GM18498 (cell line): ENCODE data around the gene NCOR1.
A peak's percentile ranks its signal among the peaks of the same experiment; 100 is the strongest.

Experiments used
- ATAC-seq: cut with Tn5 transposase; IDR thresholded peaks from one replicate; pipeline ENCODE4 v1.9.1; 2021; ENCODE audit warnings: mild to moderate bottlenecking, moderate library complexity; ENCODE audit not compliant: unreplicated experiment

NCOR1 gene

GRCh38 chr17:16037636-16038035 is 177.7 kb downstream of the NCOR1 start:
- no peak for ATAC-seq

DNA sequence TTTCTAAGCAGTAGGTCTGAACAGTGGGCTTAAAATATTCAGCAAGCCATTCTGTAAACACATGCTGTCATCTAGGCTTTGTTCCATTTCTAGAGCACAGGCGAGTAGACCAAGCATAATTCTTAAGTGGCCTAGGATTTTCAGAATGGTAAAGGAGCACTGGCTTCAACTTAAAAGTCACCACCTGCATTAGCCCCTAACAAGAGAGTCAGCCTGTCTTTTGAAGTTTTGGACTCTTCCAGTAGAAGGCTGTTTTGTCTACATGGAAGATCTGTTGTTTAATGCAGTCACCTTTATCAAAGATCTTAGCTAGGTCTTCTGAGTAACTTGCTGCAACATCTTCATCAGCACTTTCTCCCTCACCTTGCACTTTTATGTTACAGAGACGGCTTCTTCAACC is 179.1 kb downstream of the NCOR1 start:
- no peak for ATAC-seq

- ATAC-seq = no peak
These were observed 181.5 kb downstream of the NCOR1 start for GRCh38 chr17:16033729-16034349.

GRCh38 chr17:16027708-16028584 is 187.4 kb downstream of the NCOR1 start:
- ATAC-seq = peak; percentile 78

DNA sequence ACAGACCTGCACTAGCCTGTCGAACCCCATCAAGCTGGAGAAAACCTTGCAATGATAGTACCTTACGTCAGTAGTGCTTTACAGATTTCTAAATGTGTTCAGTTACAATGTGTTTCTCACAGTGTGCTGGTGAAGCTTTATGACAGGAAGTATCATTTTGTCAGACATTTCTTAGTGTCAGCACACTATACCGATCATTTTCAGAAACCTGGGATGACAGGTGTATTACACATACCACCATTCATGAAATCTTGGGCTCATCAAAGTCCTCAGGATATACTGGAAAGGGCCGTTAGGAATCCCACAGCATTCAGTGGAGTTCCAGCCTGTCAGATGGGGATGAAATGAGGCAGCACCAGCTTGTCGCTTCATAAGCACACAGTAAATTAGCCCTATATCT is 188.4 kb downstream of the NCOR1 start:
- no peak for ATAC-seq

- ATAC-seq = no peak
These were observed 190.1 kb downstream of the NCOR1 start for GRCh38 chr17:16025202-16025601.

DNA sequence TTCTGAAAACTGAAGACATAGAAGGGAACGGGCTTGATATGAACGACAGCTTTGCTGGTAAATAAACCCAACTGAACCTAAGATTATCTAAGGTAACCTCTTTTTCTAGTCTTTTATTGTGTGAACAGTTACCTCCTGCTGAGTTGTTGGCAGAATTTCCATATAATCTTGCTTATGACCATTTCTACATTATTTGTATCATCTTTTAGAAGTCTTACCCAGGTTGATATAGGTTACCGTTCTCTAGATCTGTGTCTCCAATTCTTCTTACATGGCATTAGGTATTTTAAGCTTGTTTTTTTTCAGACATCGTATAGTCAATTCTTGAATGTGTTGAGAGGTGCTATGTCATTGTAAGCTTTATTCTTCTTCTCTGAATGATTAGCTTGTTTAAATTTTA is 191.5 kb downstream of the NCOR1 start:
- no peak for ATAC-seq

DNA sequence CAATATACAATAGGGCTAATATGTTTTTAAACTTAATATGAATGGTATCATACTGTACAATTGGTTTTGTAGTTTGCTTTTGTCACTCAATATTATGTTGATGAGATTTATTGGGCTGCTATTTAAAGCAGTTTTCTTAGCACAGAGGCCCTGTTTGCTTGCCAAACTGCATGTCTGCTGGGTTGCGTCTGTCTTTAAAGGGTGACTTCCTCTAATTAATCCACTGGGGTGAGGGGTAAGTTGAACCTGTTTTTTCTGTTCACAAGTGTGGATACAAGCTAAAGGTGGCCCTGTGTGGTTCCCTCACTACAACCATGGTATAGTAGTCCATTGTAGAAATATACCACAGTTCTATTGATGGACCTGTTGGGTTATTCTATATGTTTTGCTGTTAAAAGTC is 196.0 kb downstream of the NCOR1 start:
- no peak for ATAC-seq

DNA sequence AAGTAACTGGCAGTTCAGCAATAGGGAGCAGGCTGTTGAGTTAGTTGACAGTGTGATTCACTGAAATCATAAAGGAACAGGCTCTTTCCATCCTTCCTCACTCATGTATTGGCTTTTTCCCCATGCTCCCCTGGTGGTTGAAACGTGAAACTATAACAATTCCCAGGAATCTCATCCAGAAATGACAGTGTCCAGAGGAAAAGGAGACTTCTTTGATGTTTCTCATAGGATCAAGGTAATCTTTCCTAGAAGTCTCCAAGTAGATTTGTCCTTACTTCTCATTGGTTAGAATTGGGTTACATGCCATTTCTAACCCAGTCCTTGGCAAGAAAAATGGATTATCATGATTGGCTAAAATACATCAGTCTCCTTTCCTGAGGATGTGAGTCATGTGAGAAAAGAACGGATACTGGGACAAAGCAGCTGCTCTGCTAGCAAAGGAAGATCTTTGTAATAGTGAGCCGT is 201.4 kb downstream of the NCOR1 start:
- no peak for ATAC-seq

DNA sequence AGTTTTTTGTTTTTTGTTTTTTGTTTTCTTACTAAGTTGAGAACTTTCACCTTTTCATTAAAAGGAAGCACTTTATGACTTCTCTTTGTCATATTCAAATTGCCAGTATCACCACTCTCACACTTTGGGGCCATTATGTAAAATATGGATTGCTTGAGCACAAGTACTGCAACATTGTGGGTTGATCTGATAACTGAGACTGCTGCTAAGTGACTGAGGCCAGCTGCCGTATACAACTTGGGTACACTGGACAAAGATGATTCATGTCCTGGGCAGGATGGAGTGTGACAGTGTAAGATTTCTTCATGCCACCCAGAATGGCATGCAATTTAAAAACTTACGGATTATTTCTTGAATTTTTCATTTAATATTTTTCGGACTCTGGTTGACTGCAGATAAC is 207.9 kb downstream of the NCOR1 start:
- ATAC-seq = no peak

DNA sequence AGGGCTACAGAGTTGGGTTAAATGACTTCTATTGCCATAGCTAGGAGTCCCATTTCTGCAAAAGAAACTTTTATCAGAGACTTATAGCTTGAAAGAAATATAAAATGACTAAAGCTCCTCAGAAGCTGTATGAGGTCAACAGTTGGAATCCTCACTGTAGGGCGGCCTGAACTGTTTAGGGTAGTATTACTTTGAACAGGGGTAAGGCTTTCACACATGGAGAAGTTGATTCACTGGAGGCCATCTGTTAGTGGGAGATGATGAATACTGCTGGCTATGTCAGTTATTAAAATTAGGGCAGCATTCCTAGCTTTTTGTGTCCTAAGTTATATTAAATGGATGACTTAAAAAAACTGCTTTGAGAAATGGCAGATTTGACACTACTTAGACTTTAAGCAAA is 209.7 kb downstream of the NCOR1 start:
- ATAC-seq = no peak

DNA sequence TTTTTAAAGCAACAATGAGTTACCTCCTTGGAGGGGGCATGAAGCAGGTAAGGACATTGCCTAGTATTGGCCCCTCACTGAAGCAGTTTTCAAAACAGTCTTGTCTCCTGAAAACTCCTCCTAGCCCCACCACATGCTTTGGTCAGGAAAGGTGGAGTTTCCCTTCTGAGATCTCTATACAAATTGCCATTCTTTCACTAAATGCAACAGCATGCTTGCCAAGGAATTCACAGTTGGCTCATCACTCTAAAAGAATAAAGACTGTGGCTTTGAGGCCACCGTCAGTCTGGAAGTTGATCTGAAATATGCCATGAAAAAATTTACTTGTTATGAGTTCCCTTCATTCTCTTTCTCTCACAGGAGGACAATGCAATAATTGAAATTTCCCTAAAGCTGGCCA is 211.5 kb downstream of the NCOR1 start:
- no peak for ATAC-seq

- no peak for ATAC-seq
These were observed 212.6 kb downstream of the NCOR1 start for GRCh38 chr17:16002708-16003260.

DNA sequence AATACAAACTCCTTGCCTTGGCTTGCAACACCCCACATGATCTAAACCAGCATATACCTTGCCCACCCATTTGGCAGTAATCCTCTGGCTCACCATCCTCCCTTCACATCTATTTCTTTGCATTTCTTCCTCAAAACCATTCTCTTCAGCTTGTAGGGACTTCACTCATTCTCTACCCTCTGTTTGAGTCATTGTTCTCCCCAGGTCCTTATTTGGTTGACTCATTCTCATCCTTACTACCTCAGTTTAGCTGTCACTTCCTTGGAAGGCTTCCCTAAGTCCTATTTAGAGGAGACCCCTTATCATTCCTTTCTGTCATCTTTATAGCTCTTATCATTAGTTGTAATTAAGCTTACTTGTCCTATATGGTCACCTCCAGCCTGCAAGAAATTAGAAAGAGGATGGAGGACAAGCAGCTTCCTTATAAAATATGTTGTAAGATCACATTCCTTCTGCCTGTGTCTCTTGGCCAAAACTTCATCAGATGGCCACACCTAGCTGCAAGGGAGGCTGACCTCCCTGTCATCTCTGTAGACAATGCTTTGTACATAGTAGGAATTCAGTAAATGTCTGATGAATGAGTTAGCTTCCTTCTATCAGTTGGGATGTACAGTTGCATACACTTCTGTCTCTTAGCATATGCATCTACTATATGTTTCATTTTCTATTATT is 214.0 kb downstream of the NCOR1 start:
- ATAC-seq = no peak

DNA sequence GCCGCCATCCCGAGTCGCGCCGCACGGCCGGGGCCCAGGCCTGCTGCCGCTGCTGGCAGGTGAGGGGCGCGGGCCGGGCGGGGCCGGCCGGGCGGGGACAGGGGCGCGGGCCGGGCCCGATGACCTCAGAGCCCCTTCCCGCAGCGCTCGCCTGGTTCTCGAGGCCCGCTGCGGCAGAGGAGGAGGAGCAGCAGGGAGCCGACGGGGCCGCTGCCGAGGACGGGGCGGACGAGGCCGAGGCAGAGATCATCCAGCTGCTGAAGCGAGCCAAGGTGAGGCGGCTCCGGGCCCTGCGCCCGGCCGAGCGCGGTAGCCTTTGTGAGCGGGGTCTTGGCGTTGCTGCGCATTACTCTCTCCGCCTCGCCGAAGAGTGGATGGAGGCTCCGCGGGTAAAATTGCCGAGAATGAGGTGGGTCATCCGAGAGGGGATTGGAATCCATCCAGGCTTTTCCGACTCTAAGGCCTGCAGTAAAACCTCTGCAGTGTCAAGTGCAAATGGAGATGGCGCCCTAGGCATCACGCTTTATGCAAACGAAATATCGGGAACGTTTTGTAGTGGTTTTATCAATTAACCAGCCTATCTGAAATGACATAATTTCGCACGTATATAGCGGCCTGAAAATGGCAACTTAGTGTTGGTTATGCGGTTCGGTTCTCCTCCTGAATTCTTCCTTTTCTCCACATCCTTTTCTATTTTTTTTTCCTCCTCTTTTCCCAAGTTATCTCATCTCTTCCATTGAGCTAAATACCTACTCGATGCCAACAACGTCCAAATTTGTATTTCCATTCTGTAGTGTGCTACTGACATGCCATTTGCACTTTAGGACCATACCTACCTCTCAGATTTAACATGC is 215.1 kb downstream of the NCOR1 start:
- peak; percentile 29 for ATAC-seq

GRCh38 chr17:15999141-15999973 is 216.0 kb downstream of the NCOR1 start, which contains the start of the genes TTC19 and ZSWIM7:
TSS of gene TTC19 (plus strand) at chr17:15999824. CDS start at chr17:15999849, 25 bp downstream.
TSS of gene ZSWIM7 (minus strand) at chr17:15999704. CDS start at chr17:15999594, 110 bp downstream.
- ATAC-seq = peak; percentile 96

DNA sequence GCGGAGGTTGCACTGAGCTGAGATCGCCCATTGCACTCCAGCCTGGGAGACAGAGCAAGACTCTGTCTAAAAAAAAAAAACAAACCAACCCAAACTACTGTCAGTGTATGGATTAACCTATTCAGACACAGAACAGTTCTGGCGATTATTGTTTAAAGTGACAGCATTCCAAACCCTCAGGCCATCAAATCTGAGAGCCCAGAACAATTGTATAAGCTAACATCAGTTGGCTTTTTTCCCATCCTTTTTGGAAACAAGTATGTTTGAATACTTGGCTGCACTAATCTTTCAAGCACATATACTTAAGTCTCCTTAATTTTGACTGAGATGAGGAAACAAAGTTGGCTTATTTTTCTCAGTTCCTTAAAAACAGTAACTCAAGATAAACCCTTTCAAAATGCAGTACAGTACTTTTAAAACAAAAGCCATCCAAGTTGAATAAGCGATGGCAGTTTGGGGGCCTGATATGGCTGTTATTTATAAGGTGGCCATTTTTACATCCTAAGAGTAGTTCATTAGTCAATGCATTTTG is 217.2 kb downstream of the NCOR1 start:
- no peak for ATAC-seq

- no peak for ATAC-seq
These were observed 219.0 kb downstream of the NCOR1 start for GRCh38 chr17:15996322-15996721.
